ENCODE measurements around the gene CCDC144A. TPM values are rescaled to one million over a fixed set of nuclear protein-coding genes. Genes with fewer than 3 reads are reported as not detected.
"Not testable (repeated sequence)": the region's sequence is repeated elsewhere in the genome, so short reads cannot be mapped to it uniquely, and the experiment has no call there.

CCDC144A gene, protein sequence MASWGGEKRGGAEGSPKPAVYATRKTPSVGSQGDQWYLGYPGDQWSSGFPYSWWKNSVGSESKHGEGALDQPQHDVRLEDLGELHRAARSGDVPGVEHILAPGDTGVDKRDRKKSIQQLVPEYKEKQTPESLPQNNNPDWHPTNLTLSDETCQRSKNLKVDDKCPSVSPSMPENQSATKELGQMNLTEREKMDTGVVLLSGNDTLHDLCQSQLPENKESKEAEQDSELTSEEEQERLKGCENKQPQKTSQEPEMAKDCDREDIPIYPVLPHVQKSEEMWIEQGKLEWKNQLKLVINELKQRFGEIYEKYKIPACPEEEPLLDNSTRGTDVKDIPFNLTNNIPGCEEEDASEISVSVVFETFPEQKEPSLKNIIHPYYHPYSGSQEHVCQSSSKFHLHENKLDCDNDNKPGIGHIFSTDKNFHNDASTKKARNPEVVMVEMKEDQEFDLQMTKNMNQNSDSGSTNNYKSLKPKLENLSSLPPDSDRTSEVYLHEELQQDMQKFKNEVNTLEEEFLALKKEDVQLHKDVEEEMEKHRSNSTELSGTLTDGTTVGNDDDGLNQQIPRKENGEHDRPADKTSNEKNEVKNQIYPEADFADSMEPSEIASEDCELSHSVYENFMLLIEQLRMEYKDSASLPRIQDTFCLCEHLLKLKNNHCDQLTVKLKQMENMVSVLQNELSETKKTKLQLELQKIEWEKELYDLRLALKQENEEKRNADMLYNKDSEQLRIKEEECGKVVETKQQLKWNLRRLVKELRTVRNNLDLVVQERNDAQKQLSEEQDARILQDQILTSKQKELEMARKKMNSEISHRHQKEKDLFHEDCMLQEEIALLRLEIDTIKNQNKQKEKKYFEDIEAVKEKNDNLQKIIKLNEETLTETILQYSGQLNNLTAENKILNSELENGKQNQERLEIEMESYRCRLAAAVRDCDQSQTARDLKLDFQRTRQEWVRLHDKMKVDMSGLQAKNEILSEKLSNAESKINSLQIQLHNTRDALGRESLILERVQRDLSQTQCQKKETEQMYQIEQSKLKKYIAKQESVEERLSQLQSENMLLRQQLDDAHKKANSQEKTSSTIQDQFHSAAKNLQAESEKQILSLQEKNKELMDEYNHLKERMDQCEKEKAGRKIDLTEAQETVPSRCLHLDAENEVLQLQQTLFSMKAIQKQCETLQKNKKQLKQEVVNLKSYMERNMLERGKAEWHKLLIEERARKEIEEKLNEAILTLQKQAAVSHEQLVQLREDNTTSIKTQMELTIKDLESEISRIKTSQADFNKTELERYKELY (N-terminal part only)
- polyA plus RNA-seq (ENCODE audit: insufficient read length in 3 of 3): 1 to 10 TPM; 1.4 to 6.6 (median 3.9) TPM
- long read RNA-seq, donor 1: 0 reads
- long read RNA-seq, donor 2: 0 reads
- long read RNA-seq, donor 3: 0 reads
- long read RNA-seq, donor 4: 0 reads
- long read RNA-seq, donor 5: 0 reads
- long read RNA-seq, donor 6: 0 reads
- long read RNA-seq, donor 7: 0 reads
- long read RNA-seq, donor 8: 0 reads
- long read RNA-seq, donor 9: 0 reads
- long read RNA-seq, donor 10, partial matches to known transcripts: 8 of 8 reads
- long read RNA-seq, donor 10, other reads (novel, unspliced or antisense): 0 of 8 reads
- long read RNA-seq, donor 11: 0 reads
- long read RNA-seq, donor 12: 0 reads
- long read RNA-seq, donor 13: 0 reads
- long read RNA-seq, donor 14: 0 reads
- long read RNA-seq, donor 15: 0 reads
- long read RNA-seq, donor 16: 0 reads

DNA sequence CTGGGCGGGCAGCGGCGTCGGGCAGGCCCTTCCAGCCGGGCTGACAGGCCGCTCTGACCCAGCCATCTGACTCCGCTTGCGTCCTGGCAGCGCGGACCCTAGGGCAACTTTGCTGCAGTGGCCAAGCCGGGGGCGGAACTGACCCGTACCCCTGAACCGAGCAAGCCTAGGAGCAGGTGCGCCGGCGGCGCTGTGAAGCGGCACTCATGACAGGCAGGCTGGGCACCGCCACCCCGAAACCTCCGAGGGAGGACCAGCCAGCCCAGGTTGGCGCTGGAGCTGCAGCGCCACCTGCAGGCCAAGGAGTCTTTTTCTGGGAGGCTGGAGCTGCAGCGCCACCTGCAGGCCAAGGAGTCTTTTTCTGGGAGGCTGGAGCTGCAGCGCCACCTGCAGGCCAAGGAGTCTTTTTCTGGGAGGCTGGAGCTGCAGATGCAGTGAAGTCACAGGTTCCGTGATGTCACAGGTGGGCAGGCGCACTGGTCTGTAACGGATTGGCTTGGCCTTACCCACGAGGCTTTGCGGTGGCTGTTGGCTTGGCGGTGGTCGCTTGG is at the start of gene CCDC144A:
Gene CCDC144A, plus strand, starts transcription at position 511 of the 551 bp plus-strand sequence. CDS start 160 bp downstream, outside the sequence.
- DNase-seq (ENCODE audit: extremely low read depth in 1 of 11, low read depth in 9 of 11, low spot score in 4 of 11): peak in 1 of 11 donors; percentile 51

DNA sequence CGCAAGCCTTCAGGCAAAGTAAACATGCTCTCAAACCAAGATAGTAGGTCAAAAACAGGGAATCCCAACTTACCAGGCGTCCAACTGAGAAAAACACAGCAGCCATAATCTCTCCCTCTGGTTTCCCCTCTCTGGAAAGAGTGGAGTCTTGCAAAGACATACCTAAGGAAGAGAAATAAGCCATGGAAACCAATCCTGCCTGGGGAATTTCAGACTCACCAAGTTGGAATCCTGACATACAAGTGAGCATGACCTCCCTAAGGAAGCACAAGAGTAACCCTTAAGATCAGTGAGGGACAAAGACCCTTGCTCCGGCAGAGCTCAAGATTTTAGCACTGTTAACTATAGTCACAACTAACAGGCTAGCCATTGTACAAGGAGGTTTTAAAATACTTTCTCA is 40.5 kb upstream of the CCDC144A start:
- DNase-seq (ENCODE audit: extremely low read depth in 1 of 11, low read depth in 9 of 11, low spot score in 4 of 11): no peak

DNA sequence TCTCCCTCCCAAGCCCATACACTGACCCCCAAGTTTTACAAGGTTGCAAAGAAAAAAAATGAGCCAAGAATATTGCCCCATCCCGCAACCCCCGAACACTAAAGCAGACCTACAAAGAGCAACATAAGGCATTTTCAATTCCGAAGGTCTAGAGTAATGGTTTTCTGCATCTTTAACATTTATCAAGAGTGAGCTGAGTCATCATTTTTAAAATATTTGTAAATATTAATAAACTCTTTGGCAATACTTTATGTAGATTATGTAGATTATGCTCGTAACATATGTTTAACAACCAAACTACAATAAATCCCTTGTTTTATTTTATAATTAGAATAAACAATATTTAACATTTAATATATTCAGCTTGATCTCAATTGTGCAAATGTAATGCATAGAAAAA is 37.8 kb upstream of the CCDC144A start:
- DNase-seq (ENCODE audit: extremely low read depth in 1 of 11, low read depth in 9 of 11, low spot score in 4 of 11): no peak

DNA sequence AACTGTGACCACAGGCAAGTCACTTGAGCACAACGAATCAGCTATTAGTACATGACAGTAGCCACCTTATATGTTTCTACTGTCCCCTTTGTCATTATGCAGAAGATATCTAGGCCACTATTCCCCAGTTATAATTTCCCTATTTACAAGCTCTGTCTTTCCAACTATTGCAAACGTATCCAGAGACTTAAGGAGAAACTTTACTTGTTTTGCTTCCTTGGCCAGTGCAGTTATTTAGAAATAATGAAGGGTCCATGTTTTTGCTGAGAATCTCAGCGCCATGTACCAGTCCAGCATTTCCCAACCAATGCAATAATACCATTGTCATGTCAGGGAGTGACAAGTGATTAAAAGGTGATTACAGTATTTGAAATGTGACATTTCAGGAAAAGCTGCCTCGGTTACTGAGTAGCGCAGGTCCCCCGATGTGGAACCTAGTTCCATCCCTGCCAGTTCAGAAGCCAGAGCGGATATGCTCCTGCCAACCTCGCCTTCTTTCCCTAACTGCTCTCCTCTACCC is 37.1 kb upstream of the CCDC144A start:
- peak in 4 of 11 donors; percentile 7 to 13 (median 12) for DNase-seq (ENCODE audit: extremely low read depth in 1 of 11, low read depth in 9 of 11, low spot score in 4 of 11)

DNA sequence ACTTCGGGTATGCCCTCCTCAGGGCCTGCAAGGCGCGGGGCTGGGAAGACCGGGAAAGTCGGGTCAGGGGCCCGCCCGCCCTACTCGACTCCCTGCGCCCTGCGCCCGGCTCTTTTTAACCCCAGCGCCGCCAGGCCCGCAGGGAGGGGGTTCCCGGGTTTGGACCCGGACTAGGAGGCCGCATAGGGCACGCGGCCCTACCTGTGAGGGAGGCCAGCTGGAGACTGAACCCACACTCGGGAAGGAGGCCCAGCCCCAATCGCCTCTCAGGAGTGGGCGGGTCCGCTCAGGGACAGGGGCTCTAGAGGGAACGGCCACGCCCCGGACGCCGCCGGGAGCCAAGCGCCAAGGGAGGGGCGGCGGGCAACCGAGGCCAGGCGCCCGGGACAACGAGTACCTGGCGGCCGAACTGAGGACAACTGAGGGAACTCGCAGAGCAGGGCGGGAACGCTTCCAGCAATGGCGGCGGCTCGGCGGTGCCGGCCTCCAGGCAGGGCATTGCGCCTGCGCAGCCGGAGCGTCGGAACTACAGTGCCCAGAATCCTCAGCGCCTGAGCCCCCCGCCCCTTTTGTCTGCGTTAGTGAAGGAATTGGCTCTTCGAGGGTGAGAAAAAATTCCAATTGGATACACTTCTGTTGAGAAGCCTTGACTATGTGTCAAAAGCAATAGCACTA is 36.5 kb upstream of the CCDC144A start, which contains the start of gene ZNF624:
Gene ZNF624, minus strand, starts transcription at position 484 of the 675 bp plus-strand sequence.
- peak; percentile 81 to 93 (median 88) for DNase-seq (ENCODE audit: extremely low read depth in 1 of 11, low read depth in 9 of 11, low spot score in 4 of 11)

DNA sequence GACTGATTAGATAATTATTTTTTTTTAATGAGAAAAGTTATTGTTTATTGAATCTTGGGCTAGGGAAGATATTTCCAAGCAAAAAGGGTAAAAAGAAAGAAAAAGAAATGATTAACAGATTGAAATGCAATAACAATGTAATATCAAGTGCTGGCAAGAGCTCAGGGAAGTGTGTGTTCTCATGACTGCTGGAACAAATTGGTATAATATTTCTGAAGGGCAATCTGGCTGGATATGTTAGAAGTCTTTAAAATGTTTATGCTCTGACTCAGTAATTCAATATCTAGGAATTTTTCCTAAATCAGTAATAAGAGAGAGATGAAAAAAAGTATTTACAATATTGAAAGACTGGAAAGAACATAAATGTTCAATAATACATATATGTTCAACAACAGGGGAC is 28.8 kb upstream of the CCDC144A start:
- DNase-seq (ENCODE audit: extremely low read depth in 1 of 11, low read depth in 9 of 11, low spot score in 4 of 11): no peak

DNA sequence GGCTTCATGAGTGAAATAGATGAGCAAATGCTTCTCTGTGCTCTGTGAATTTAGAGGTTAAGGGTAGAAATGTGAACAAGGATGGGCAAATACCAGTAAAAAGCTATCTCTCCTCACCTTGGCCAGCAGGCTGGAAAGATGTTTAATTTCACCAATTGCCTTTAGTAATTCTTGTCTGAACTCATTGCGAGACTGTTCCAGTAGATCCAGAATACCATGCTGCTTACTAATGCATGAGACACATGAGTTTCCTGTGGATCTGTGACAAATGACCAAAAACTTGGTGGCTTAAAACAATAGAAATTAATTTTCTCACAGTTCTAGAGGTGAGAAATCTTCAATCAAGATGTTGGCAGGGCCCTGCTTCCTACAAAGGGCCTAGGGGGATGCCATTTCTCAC is 27.1 kb upstream of the CCDC144A start:
- no peak for DNase-seq (ENCODE audit: extremely low read depth in 1 of 11, low read depth in 9 of 11, low spot score in 4 of 11)

DNA sequence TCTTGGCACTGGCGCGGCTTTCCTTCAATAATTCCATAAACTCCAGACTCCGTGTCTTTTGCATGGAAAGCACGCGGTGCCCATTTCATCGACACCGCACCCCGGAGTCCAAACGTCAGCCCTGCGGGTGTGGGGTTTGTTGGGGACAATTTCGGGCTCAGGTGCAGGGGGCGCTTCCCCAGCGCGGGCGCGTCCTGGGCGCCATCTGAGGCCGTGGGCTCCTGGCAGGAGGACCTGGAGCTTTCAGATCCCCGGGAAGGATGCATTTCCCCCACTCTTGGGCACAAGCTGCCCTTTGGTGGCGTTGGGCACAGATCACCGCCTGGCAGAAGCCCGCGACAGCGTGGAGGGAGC is 23.5 kb upstream of the CCDC144A start:
- DNase-seq (ENCODE audit: extremely low read depth in 1 of 11, low read depth in 9 of 11, low spot score in 4 of 11): not testable (repeated sequence)

DNA sequence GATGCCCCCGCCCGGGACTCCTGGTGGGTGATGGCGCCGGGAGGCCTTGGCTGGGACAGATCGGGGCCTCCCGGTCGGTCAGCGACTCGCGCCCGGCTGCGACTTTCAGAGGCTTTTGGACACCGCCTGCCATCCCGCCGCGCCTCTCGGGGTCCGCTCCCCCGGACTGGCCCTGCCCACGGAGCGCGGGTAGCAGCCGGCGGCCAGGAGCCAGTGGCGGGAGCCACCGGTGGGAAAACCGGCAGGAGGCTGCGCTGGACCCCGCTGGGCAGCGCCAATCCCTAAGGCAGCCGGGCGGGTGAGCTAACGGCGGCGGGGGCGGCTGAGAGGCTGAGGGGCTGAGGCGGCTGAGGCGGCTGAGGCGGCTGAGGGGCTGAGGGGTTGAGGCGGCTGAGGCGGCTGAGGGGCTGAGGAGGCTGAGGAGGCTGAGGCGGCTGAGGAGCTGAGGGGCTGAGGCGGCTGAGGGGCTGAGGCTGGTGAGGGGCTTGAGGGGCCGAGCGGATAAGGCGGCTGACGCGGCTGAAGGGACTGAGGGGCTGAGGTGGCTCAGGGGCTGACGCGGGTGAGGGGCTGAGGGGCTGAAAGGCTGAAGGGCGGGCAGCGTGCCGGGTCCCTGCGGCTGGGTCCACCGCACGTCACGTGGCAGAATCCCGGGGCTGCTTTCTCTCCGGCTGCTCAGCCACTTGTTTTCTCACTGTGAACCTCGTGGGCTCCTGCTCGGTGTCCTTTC is 23.0 kb upstream of the CCDC144A start:
- DNase-seq (ENCODE audit: extremely low read depth in 1 of 11, low read depth in 9 of 11, low spot score in 4 of 11): peak in 1 of 11 donors; percentile 11

DNA sequence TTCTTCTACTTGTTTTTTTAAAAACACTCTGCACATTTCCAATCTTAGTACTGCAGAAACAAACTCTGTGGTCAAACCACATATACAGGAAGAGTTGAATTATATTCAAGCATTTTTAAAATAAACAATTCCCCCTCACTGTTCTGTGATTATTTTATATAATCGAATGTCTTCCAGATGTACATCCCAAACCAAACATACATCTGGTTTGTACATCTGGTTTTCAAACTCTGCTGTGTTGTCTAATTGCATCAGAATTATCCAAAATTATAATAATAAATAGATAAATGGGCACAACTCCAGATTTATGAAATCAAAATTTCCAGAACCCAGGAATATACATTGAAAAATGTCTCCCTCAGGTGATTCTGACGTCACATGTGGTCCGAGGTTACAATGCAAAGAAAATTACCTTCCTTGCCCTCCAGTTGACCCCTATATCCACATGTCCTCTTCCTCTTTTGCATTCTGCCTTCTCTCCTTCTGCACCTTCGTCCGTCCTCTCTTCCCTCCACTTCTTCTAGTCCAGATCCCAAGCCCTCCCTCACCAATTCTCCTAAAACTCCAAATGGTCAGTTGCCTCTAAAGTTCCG is 13.3 kb upstream of the CCDC144A start:
- DNase-seq (ENCODE audit: extremely low read depth in 1 of 11, low read depth in 9 of 11, low spot score in 4 of 11): no peak

DNA sequence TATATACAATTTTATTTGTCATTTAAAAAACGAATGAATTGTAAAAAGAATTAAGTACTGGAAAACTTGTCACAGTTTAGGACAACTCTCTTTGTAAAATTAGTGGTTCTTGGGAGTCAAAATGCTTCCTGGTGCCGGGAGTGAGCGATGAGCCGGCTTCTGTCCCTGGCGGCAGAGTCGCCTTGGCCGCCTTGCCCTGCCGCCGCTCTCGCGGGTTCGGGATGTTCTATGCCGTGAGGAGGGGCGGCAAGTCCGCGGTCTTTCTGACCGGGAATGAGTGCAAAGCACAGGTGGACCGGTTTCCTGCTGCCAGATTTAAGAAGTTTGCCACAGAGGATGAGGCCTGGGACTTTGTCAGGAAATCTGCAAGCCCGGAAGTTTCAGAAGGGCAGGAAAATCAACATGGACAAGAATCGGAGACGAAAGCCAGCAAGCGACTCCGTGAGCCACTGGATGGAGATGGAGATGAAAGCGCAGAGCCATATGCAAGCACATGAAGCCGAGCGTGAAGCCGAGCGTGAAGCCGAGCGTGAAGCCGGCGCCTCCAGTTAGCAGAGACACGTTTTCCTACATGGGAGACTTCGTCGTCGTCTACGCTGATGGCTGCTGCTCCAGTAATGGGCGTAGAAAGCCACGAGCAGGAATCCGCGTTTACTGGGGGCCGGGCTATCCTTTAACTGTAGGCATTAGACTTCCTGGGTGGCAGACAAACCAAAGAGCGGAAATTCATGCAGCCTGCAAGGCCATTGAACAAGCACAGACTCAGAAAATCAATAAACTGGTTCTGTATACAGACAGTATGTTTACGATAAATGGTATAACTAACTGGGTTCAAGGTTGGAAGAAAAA is 6.5 kb upstream of the CCDC144A start:
- DNase-seq (ENCODE audit: extremely low read depth in 1 of 11, low read depth in 9 of 11, low spot score in 4 of 11): peak in 3 of 11 donors; percentile 6 to 16 (median 16)

DNA sequence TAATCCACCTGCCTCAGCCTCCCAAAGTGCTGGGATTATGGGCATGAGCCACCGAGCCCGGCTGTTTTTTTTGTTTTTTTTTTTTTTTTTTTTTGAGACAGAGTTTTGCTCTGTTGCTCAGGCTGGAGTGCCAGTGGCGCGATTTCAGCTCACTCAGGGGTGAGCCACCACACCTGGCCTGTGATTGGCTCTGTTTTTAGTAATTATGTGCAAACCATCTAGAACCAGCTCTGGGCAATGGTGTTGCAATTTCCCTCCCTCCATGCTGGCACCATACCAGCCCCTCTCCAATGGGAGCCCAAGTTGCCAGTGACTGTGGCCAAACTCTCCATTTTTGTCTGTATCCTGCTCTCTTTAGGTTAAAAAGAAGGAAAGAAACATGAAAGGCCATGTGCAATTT is 4.0 kb upstream of the CCDC144A start:
- not testable (repeated sequence) for DNase-seq (ENCODE audit: extremely low read depth in 1 of 11, low read depth in 9 of 11, low spot score in 4 of 11)

DNA sequence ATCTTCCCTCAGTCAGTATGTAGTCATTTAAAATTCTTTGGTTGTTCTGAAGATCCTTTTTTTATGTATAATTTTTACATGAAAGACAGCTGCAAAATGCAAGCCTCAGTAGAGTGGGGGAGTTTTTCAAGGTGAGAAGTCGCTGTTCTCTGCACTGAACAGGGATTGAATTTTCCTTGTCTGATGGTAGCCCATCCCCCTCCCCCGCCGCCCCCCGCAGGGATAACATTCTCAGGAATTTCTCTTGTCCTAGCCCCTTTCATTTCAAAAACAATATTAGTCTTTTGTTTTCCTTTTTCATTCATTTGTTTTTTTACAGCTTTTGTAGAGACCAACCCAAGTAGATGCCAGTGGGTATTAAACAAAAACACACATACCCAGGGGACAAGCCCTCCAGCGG is 2.9 kb upstream of the CCDC144A start:
- DNase-seq (ENCODE audit: extremely low read depth in 1 of 11, low read depth in 9 of 11, low spot score in 4 of 11): not testable (repeated sequence)

DNA sequence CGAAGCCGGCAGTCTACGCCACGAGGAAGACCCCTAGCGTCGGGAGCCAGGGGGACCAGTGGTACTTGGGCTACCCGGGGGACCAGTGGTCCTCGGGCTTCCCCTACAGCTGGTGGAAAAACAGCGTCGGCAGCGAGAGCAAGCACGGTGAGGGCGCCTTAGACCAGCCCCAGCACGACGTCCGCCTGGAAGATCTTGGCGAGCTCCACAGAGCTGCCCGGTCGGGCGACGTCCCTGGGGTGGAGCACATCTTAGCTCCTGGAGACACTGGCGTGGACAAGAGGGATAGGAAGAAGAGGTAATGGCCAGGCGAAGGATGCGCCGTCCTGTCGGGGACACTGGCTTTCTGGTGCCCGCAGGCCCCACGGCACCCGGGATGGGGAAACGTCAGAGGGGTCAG is 406 bp downstream of the CCDC144A start:
- not testable (repeated sequence) for DNase-seq (ENCODE audit: extremely low read depth in 1 of 11, low read depth in 9 of 11, low spot score in 4 of 11)

DNA sequence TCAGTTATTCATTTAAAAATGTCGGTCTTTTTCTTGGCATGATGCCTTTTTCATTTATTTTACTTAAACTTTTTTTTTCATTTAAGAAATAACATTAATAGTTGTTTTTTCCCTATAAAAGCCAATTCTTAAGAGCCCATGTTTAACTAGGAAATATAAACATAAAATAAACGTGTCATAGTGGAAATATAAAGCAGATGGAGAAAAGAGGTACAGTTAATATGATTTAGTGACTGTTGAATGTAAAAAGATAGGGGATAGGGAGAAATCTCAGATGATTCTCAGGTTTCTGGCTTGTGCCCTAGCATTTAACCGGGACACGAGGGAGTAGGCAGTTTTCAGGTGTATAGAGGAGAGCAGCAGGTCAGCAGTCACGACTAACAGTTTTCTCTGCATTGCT is 7.6 kb downstream of the CCDC144A start:
- not testable (repeated sequence) for DNase-seq (ENCODE audit: extremely low read depth in 1 of 11, low read depth in 9 of 11, low spot score in 4 of 11)
